ENCODE measurements around the gene LDHAL6B.

Gene LDHAL6B

GRCh38 chr15:59216911-59217310 is 10.3 kb downstream of the LDHAL6B start:
- no peak for DNase-seq (ENCODE audit: low spot score)
- no peak for FAIRE-seq

- FAIRE-seq (no peak), DNase-seq (ENCODE audit: low spot score) (no peak)
These were observed 11.3 kb downstream of the LDHAL6B start for GRCh38 chr15:59217876-59218498.

GRCh38 chr15:59218710-59219109 is 12.1 kb downstream of the LDHAL6B start:
- FAIRE-seq (no peak), DNase-seq (ENCODE audit: low spot score) (no peak)

GRCh38 chr15:59221511-59222505 is 15.2 kb downstream of the LDHAL6B start:
- peak; percentile 9 for FAIRE-seq
- DNase-seq (ENCODE audit: low spot score): peak; percentile 75

DNA sequence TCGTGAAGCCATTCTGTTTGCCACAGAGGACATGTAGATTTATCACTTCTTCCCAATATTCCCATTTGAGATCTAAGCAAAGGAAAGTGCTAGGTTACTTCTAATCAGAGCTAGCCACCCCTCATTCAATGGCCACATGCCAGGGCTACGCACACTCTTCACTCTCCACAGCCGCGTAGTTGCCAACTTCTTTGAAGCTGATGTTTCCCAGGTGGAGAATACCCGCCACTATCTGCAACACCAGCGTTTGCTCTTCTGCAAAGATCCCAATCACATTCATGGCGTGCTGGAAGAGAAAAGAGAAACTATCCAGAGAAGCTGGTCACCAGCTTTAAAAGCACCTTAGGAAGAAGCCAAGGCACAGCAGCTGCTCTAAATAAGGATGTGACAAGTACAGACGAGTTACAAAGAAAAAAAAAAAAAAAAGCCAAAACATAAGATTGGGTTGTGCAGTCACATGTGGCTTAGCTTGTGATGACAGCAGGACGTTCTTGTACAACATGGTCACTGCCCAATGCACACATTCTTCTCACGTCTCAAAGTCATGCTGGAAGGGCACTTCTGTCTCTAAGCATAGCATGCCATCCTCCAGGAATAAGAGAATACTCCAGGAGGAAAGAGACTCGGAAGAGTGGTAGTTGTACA is 16.4 kb downstream of the LDHAL6B start:
- FAIRE-seq: no peak

GRCh38 chr15:59223736-59224135 is 17.1 kb downstream of the LDHAL6B start:
- no peak for FAIRE-seq

More for the DNA sequence above, 16.4 kb downstream of the LDHAL6B start:
- no peak for DNase-seq (ENCODE audit: low spot score)

DNA sequence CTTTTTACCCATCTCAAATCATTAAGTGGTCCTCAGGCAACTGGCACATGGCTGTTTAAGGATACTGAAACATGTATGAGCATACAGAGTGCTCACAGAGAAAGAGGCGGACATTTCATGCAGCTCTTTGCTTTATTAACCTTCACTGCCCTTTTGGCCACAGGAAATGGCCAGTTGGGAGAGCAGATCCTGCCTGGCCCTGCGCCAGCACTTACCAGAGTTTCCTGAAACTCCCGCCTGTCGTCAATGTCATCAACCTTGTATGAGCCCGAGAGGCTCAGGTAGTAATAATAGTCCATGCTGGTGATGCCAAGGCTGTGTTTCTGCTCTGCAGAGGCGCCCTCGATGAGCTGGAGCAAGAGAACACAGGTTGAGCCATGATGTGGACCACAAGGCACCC is 17.8 kb downstream of the LDHAL6B start:
- DNase-seq (ENCODE audit: low spot score) (no peak), FAIRE-seq (no peak)

More at GRCh38 chr15:59223736-59224135, 17.1 kb downstream of the LDHAL6B start:
- no peak for DNase-seq (ENCODE audit: low spot score)

DNA sequence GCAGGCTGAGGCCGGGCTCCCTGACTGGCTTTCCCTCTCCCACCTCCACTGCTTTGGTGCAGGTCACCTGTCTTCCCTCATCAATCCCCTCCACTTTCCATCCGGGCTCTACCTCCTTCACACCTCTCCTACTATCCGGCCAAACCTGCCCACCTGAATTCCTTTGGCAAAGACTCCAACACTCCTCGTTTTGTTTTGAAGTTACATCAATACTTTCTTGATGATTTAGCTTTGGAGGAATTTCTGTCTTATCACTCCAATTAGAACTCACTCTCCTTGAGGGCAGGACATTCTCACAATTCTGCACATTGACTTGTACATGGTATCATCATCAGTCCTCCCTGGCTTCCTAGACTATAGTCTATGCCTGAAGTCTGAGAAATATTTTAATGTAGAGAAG is 20.4 kb downstream of the LDHAL6B start:
- FAIRE-seq (no peak), DNase-seq (ENCODE audit: low spot score) (no peak)

DNA sequence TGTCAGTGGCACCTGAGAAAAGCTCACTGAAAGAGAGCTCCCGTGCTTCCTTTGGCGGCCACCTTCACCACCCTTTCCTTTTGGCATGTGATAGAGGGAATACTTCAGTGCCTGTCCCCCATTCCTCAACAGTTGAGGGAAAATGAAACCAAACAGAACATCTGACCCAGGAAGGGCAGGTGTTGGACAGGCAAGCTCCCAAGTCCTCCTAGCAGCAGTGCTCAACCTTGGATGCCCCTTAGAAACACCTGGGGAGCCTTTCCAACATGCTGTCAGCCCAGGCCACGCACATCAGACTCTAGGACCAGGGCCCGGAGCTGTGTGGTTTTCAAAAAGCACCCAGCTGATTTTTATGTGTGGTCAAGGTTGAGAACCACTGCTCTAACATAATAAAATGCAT is 22.4 kb downstream of the LDHAL6B start:
- no peak for DNase-seq (ENCODE audit: low spot score)
- no peak for FAIRE-seq

DNA sequence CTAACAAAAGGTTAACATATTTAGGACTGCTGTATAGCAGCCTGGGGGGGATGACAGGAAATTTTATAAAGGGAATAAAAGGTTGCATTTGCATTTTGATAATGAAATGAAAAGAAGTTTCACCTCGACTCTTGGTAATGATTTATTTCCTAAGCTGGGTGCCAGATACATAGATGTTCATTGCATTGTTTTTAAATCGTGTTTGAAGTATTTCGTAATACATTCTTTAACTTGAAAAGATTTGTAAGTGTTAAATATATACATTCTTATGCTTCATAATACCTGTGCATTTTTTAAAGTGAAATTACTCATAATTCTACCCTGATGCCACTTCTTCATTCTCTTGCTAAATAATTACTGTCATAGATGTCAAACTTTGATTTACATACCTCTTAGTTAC is 22.8 kb downstream of the LDHAL6B start:
- no peak for DNase-seq (ENCODE audit: low spot score)
- no peak for FAIRE-seq

DNA sequence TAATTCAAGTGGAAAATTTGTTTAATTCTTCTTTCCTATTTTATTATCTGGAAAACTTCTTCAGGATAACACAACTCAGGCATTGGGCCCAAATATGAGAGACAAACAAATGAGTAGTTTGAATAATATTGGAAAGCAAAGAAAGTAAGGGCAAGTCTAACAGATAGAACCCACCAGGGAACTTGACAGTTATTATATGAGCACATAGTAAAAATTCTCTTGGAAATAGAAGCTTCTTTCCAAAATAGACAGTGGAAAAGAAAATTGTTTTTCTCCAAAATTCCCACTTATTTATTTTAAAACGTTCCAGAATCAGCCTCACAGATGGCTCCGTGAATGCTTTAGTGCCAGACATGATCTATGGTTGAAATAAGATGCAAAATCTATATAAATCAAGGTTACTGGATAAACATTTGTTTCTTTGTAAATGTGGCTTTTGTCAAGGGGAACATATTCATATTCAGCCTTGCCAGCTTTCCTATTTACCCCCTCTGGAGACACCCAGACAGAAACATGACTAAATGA is 23.9 kb downstream of the LDHAL6B start:
- DNase-seq (ENCODE audit: low spot score) (no peak), FAIRE-seq (no peak)

DNA sequence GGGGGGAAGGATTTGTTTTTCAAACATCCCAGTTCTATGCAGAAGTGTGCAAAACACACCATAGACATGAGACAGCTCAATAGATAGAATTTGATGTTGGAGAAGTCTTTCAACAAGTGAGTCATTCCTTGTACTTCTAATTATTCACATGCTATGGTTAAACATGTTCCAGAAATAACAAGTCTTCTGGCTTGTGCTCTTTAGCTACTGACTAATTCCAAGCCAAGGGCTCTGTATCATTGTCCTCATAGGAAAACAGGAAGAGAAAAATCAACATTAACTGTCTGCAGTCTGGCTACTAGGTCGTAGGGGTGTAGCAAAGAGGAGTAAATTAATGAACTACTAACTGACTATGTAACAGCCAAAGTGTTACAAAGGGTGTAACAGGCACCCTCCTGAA is 25.8 kb downstream of the LDHAL6B start:
- FAIRE-seq: no peak
- no peak for DNase-seq (ENCODE audit: low spot score)

DNA sequence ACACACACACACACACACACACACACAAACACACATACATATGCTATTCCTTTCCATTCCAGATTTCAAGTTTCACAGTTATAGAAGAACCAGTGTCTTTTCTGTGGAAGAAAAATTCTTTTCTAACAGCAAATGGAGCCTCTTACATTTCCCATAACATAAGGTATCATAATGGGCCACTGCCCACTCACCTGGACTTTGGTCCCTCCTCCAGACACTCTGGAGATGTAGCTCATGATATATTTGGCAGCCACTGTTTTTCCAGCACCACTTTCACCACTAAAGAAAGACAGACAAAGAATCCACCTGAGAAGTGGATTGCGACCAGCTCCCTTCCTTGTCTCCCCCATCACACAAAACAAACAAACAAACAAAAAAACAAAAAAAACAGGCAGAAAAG is 29.8 kb downstream of the LDHAL6B start:
- DNase-seq (ENCODE audit: low spot score): no peak
- FAIRE-seq: no peak

DNA sequence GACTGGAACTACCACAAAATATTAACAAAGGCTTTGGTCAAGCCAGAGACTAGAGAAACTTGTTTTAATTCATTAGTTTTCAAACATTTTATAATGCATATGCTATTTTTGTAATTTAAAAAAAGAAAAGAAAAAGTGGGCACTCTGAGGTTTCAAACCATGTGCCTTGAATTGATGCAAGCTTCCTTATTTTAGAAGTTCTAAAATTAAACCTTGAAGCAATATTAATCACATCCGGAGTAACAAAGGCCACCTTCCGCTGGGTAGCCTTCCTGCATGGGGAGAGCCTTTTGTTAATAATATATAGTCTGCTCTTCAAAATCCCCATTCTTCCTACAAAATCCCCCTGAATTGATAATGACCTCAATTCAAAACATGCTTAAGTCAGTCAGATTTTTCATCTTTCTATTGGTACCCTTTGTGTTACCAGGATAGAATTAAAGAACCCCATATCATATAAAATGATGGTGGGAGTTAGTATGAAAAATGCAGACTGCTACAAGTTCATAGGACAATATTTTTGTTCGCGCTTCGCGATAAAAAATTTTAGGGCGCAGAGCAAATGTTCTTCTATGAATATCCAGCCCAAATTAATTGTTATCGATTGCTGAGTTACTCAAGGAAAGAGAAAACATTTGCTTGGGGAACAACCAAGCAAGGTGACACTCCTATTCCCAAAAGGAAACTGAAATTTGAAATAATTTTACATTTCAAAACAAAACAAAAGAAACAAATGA is 30.6 kb downstream of the LDHAL6B start:
- no peak for FAIRE-seq
- no peak for DNase-seq (ENCODE audit: low spot score)

DNA sequence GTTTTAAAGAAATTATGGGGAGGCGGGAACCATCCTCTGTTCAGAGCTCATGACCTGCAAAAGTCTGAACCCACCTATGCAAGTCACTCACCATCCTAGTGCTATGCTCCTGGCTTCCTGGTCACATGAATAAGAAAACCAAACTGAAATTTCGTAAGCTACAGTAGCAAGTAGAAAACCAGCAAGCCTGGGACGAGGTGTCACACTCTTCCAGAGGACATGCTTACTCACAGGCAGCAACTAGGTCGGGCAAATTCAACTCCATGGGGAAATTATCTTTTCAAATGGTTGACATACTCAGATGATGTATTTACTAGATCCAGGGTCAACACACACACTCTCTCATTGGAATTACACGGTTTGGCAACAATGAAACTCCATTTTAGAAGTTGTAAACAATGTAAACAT is 31.3 kb downstream of the LDHAL6B start:
- FAIRE-seq (no peak), DNase-seq (ENCODE audit: low spot score) (no peak)

DNA sequence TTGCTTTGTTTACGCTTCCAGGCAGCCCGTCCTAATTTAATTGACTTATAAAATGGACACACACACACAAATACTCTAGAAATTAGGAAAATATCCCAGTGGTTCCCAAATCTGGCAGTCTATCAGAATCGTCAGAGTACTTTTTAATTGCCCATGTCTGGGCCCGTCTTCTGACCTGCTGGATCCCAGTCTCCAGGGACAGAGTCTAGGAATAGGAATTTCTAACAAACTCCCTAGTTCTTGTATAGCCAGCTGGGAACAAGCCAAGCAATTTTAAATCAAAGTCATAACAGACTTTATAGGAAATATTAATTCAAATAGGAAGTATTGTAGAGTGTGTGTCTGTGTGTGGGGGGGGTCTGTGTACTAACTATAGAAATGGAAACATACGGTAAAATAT is 33.4 kb downstream of the LDHAL6B start:
- no peak for DNase-seq (ENCODE audit: low spot score)
- no peak for FAIRE-seq

DNA sequence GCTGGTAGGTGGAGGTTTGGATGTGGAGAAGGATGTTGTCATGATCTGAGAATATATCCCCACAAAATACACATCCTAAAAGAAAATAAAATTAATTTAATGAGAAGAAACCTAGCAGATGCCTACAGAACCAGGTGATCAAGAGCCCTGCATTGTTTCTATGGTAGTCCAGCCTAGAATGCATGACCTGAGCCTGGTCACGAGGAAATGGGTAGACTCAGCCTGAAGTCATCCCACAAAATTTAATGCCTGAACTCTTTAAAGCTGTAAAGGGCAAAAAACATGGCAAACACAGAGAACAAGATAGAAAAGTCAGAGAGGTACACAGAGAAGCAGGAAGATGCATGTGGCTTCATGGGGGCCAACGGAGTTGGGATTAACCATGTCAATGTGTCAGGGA is 36.0 kb downstream of the LDHAL6B start:
- FAIRE-seq (no peak), DNase-seq (ENCODE audit: low spot score) (no peak)

DNA sequence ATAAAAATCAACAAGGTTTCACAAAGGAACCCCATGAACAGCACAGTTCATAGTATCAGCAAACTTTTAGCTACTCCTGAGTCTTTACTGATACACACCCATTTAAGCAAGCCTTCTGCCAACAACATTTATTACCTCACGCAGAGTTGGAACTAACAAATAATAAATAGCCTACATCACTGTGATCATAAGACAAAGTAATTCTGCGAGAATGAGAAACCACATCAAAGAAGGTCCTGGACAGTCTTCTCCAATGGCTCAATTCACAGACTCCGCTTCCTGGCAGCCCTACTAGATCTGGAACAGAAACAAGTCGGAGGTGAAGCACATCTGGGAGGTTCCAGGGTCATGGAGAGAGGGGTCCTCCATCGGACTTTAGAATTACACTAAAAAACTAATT is 37.0 kb downstream of the LDHAL6B start:
- DNase-seq (ENCODE audit: low spot score): no peak

DNA sequence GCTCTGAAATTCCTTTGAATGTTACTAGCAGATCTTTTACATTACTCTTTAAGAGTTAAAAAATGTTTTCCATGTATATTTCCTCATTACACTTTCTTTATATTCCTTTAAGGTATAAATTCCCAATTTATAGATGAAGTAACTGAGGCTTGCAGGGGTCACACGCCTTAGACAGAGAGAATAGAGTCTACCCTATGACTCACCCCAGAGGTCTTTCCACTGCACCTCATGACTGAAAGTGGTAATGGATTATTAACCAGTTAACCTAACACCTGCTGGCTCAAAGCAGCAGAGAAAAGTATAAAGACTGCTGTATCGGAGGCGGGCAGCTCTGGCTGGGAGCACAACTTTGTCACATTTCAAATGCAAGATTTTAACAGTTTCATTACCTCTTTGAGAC is 37.7 kb downstream of the LDHAL6B start:
- DNase-seq (ENCODE audit: low spot score): no peak
- no peak for FAIRE-seq

More for the DNA sequence above, 37.0 kb downstream of the LDHAL6B start:
- FAIRE-seq: no peak

DNA sequence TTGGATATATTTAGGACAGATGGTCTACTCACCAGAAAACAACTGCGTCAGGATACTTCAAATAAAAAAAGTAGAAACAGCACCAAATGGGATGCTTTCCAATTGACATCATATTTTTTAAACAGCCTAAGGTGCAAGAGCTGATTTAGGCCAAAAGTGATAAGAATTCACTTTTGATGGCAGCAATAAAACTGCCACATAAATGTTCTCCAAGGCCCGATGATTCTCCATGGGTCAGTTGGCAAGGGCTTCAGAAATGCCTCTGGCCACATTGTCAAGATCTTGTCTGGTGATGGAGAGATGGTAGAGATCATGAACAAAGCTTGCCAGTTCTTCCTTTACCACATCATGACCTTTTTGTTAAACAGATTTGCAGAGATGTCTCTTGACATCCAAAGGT is 38.9 kb downstream of the LDHAL6B start:
- no peak for DNase-seq (ENCODE audit: low spot score)

DNA sequence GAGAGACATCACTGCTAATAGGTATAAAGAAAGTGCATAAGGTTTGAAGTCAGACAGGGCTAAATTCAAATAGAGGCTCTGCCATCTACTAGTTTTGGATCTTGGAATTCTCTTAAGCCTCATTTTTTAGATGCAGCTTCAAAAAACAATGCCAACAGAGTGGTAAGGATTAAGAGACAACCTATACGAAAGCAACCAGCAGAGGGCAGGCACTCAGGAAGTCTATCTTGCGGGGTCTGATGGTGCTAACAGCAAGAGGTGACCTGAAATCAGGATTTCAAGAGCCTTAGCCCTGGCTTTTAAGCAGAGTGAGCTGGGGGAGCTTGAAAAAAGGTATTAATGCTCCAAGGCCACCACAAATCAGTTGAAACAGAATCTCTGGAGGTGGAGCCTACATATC is 40.7 kb downstream of the LDHAL6B start:
- peak; percentile 55 for DNase-seq (ENCODE audit: low spot score)
- FAIRE-seq: no peak

More for the DNA sequence above, 38.9 kb downstream of the LDHAL6B start:
- FAIRE-seq: no peak

Measured in urothelium cell line (cell line).